Activated CD4-positive, alpha-beta T cell treated with anti-CD3 and anti-CD28 coated beads for 48 hours (primary cell): ENCODE measurements around the gene CHST13.
"Not testable (repeated sequence)": the region's sequence is repeated elsewhere in the genome, so short reads cannot be mapped to it uniquely, and the experiment has no call there.

Experiments used
- DNase-seq: peaks from one replicate; pipeline ENCODE4 v3.0.0-alpha.2; 2020

The CHST13 gene

GRCh38 chr3:126557415-126557745 lies 33.4 kb downstream of the CHST13 start:
- DNase-seq = no peak

- no peak for DNase-seq
Observed at GRCh38 chr3:126557761-126558160, 33.8 kb downstream of the CHST13 start.

GRCh38 chr3:126558336-126559071 lies 34.5 kb downstream of the CHST13 start, which contains the start of gene C3orf22:
TSS of gene C3orf22 (minus strand) at chr3:126558932. CDS start at chr3:126553390, 5,542 bp downstream.
- no peak for DNase-seq

- no peak for DNase-seq
Observed at GRCh38 chr3:126562737-126563276, 38.9 kb downstream of the CHST13 start.

GRCh38 chr3:126567696-126568438 lies 43.9 kb downstream of the CHST13 start:
- DNase-seq = no peak

- no peak for DNase-seq
Observed at GRCh38 chr3:126568776-126569342, 44.9 kb downstream of the CHST13 start.

- no peak for DNase-seq
Observed at GRCh38 chr3:126569390-126569975, 45.5 kb downstream of the CHST13 start.

GRCh38 chr3:126570103-126570541 lies 46.2 kb downstream of the CHST13 start:
- no peak for DNase-seq

GRCh38 chr3:126571078-126571477 lies 47.1 kb downstream of the CHST13 start:
- DNase-seq = no peak

GRCh38 chr3:126573492-126574117 lies 49.6 kb downstream of the CHST13 start:
- no peak for DNase-seq

GRCh38 chr3:126577261-126577660 lies 53.3 kb downstream of the CHST13 start:
- no peak for DNase-seq

- DNase-seq = no peak
Observed at GRCh38 chr3:126578702-126579101, 54.7 kb downstream of the CHST13 start.

GRCh38 chr3:126580746-126581145 lies 56.8 kb downstream of the CHST13 start:
- DNase-seq = no peak

GRCh38 chr3:126581569-126581968 lies 57.6 kb downstream of the CHST13 start:
- no peak for DNase-seq

- DNase-seq = no peak
Observed at GRCh38 chr3:126582311-126582710, 58.4 kb downstream of the CHST13 start.

- DNase-seq = not testable (repeated sequence)
Observed at GRCh38 chr3:126591515-126591914, 67.6 kb downstream of the CHST13 start.
